ENCODE results near the gene CD8A.

The CD8A gene

GRCh38 chr2:86765310-86765695 is 25.4 kb downstream of the CD8A start:
- no peak for TF ChIP-seq CTCF (conservative IDR thresholded peaks at IDR 0.05; ENCODE audit: low read depth, low read length)
- H3K4me3 ChIP-seq (ENCODE audit: low read depth, low read length), result no peak overlapping the region
- DNase-seq (ENCODE audit: low read depth), result no peak

- peak; percentile 75 for DNase-seq (ENCODE audit: low read depth)
- no peak overlapping the region for H3K4me3 ChIP-seq (ENCODE audit: low read depth, low read length)
- TF ChIP-seq CTCF (conservative IDR thresholded peaks at IDR 0.05; ENCODE audit: low read depth, low read length), result peak; percentile 75
Measured at GRCh38 chr2:86764661-86765309, 25.9 kb downstream of the CD8A start.

GRCh38 chr2:86760371-86760770 is 30.3 kb downstream of the CD8A start:
- no peak overlapping the region for H3K4me3 ChIP-seq (ENCODE audit: low read depth, low read length)
- TF ChIP-seq CTCF (conservative IDR thresholded peaks at IDR 0.05; ENCODE audit: low read depth, low read length), result no peak
- no peak for DNase-seq (ENCODE audit: low read depth)

- no peak overlapping the region for H3K4me3 ChIP-seq (ENCODE audit: low read depth, low read length)
- DNase-seq (ENCODE audit: low read depth), result no peak
- no peak for TF ChIP-seq CTCF (conservative IDR thresholded peaks at IDR 0.05; ENCODE audit: low read depth, low read length)
Measured at GRCh38 chr2:86758405-86758804, 32.3 kb downstream of the CD8A start.

- peak; percentile 48 for DNase-seq (ENCODE audit: low read depth)
- no peak for TF ChIP-seq CTCF (conservative IDR thresholded peaks at IDR 0.05; ENCODE audit: low read depth, low read length)
- no peak overlapping the region for H3K4me3 ChIP-seq (ENCODE audit: low read depth, low read length)
Measured at GRCh38 chr2:86753606-86754005, 37.1 kb downstream of the CD8A start.

- no peak overlapping the region for H3K4me3 ChIP-seq (ENCODE audit: low read depth, low read length)
- DNase-seq (ENCODE audit: low read depth), result no peak
- TF ChIP-seq CTCF (conservative IDR thresholded peaks at IDR 0.05; ENCODE audit: low read depth, low read length), result no peak
Measured at GRCh38 chr2:86752934-86753333, 37.8 kb downstream of the CD8A start.

- no peak for DNase-seq (ENCODE audit: low read depth)
- no peak overlapping the region for H3K4me3 ChIP-seq (ENCODE audit: low read depth, low read length)
- no peak for TF ChIP-seq CTCF (conservative IDR thresholded peaks at IDR 0.05; ENCODE audit: low read depth, low read length)
Measured at GRCh38 chr2:86751778-86752177, 38.9 kb downstream of the CD8A start.

All from choroid plexus epithelial cell (primary cell).